Measurements from ENCODE around the gene RAPGEF1.
A peak's percentile ranks its signal among the peaks of the same experiment; 100 is the strongest.
"Not testable (repeated sequence)": the region's sequence is repeated elsewhere in the genome, so short reads cannot be mapped to it uniquely, and the experiment has no call there.

Gene RAPGEF1

GRCh38 chr9:131555841-131556673, 183.8 kb downstream of the RAPGEF1 start:
- no peak for DNase-seq (ENCODE audit: low read depth)

GRCh38 chr9:131554843-131555351, 185.0 kb downstream of the RAPGEF1 start:
- no peak for DNase-seq (ENCODE audit: low read depth)

DNA sequence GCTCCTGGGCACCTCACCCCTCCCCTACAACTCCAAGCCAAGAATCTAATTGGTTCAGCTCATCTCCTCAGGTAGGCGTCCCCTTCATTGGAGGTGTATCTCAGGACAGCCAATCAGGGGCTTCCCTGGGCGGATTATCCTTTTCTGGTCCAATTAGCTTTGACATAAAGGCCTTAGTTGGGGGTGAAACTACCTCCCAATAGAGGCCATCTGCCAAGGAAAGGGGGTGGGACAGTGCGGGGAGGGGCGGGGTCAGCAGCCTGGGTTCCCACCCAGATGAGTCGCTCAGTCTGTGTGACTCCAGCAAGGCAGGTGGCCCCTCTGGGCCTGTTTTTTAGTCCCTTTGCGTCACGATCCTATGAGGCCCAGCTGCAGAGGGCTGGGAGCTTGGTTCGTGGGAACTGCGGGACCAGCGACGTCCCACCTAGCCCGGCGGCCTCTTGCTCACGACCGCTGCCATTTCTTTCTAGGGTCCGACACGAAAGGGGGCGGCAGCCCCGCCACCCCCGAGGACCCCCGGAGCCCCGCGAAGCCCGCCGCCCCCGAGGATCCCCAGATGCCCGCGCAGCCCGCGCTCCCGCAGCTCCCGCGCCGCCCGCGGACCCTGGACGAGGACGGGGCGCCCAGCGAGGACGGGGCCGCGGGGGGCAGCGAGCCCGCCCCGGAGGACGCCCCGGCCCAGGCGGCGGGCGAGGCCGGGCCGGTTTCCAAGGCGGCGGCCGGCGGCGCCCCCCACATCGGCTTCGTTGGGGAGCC, 185.6 kb downstream of the RAPGEF1 start:
- DNase-seq (ENCODE audit: low read depth) = no peak

DNA sequence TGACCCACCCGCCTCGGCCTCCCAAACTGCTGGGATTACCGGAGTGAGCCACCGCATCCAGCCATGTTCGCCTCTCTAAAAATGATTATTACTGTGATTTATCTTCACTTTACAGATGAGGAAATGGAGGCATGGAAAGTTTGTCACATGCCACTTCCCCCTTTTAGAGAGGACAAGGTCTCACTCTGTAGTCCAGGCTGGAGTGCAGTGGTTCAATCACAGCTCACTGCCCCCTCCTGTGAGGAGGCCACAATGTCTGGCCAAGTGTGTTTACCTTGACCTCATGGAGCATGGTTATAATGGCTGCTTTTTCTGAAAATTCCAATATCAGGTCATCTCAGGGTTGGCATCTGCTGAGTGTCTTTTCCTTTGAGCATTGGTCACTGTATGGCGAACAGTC, 187.8 kb downstream of the RAPGEF1 start:
- DNase-seq (ENCODE audit: low read depth) = no peak

DNA sequence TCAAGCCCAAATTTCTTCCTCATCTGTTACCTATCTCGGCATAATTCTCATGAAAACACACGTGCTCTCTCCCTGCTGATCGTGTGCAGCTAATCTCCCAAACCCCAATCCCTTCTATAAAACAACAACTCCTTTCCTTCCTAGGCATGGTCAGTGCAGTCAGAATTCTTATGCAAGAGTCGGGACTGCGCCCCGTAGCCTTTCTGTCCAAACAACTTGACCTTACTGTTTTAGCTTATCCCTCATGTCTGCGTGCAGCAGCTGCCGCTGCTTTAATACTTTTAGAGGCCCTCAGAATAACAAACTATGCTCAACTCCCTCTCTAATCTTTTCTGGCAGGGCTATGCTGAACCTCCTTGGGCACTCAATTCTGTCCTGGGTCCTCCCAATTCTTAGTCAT, 189.4 kb downstream of the RAPGEF1 start:
- DNase-seq (ENCODE audit: low read depth) = not testable (repeated sequence)

GRCh38 chr9:131549186-131549585, 190.7 kb downstream of the RAPGEF1 start:
- not testable (repeated sequence) for DNase-seq (ENCODE audit: low read depth)

GRCh38 chr9:131546336-131547084, 193.4 kb downstream of the RAPGEF1 start:
- DNase-seq (ENCODE audit: low read depth) = no peak

DNA sequence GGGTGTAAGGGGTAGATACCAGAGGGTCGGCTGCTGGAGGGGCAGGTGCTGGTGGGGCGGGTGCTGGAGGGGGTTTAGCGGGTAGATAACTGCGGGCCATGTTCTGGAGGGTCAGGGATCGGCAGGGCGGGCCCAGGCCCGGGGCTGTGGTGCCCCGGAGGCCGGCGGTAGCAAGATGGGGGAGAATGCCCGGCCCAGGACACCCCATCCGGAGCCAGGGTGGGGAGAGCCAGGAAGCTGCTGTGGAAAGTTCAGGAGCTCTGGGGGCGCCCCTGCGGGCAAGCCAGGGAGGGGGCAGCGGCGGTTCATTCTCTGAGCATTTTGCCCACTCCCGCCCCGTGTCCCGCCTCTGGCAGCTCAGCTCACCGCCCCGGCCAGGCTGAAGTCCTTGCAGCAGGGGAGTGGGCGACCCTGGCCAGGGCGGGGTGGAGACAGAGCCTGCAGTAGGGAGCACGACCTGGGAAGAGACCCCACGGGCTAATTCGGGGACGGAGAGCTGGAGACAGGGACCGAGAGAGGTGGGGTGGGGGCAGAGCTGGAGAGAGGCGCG, 194.0 kb downstream of the RAPGEF1 start:
- no peak for DNase-seq (ENCODE audit: low read depth)

DNA sequence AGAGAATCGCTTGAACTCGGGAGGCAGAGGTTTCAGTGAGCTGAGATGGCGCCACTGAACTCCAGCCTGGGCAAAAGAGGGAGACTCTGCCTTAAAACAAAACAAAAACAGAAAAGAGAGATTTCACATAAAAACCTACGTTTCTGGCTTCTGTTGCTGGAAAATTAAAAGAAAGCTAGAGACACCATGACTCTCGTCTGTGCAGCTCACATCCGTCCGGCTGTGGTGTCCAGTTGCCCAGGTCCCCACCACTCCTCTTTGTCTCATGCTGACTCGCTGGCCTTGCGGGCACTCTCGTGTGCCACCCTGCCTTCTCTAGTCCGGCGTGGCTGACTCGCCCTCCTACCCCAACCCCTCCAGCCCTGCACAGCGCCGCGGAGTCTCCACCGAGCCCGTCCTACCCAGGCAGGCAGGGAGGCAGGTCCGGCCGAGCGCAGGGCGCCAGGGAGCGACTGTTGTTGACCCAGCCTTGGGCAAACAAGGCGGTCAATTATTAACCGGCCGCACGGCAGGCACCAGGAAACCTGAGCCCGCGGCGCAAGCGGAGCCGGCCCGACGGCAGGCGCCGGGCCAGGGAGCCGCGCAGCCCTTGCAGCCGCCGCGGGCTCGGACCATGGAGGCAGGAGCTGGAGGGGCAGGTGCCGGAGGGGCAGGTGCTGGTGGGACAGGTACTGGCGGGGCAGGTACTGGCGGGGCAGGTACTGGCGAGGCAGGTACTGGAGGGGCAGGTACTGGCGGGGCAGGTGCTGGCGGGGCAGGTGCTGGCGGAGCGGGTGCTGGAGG, 194.7 kb downstream of the RAPGEF1 start, which contains the start of gene PRRT1B:
PRRT1B (plus strand) TSS at position 521 of the 783 bp plus-strand sequence; CDS start at position 614, 93 bp downstream.
- DNase-seq (ENCODE audit: low read depth) = no peak

DNA sequence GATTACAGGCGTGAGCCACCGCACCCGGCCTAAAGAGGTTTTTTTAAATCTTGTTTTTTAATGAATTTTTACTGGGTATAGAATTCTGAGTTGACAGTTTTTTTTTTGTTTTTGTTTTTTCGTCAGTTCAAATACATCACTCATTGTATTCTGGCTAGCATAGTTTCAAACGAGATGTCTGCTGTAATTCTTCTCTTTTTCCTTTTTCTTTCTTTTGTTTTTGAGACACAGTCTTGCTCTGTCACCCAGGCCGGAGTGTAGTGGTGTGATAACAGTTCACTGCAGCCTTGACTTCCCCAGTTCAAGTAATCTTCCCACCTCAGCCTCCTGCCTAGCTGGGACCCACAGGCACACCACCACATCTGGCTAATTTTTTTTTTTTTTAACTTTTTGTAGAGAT, 196.7 kb downstream of the RAPGEF1 start:
- no peak for DNase-seq (ENCODE audit: low read depth)

GRCh38 chr9:131539223-131539923, 200.5 kb downstream of the RAPGEF1 start:
- DNase-seq (ENCODE audit: low read depth) = no peak

DNA sequence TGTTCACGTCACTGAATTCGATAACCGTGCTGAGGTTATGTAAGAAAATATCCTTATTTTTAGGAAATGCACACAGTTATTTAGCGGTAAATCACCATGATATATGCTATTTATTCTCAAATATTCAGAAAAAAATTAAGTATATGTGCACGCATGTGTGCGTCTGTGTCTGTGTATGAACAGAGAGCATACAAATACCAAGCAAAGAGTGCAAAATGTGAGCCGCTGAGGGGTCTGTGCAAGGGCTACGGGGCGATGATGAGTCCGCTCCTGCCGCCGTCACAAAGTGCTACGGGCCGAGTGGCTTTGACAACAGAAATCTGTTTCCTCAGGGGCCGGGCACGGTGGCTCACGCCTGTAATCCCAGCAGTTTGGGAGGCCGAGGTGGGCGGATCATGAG, 201.9 kb downstream of the RAPGEF1 start:
- no peak for DNase-seq (ENCODE audit: low read depth)

- no peak for DNase-seq (ENCODE audit: low read depth)
Measured at GRCh38 chr9:131534721-131535237, 205.1 kb downstream of the RAPGEF1 start.

DNA sequence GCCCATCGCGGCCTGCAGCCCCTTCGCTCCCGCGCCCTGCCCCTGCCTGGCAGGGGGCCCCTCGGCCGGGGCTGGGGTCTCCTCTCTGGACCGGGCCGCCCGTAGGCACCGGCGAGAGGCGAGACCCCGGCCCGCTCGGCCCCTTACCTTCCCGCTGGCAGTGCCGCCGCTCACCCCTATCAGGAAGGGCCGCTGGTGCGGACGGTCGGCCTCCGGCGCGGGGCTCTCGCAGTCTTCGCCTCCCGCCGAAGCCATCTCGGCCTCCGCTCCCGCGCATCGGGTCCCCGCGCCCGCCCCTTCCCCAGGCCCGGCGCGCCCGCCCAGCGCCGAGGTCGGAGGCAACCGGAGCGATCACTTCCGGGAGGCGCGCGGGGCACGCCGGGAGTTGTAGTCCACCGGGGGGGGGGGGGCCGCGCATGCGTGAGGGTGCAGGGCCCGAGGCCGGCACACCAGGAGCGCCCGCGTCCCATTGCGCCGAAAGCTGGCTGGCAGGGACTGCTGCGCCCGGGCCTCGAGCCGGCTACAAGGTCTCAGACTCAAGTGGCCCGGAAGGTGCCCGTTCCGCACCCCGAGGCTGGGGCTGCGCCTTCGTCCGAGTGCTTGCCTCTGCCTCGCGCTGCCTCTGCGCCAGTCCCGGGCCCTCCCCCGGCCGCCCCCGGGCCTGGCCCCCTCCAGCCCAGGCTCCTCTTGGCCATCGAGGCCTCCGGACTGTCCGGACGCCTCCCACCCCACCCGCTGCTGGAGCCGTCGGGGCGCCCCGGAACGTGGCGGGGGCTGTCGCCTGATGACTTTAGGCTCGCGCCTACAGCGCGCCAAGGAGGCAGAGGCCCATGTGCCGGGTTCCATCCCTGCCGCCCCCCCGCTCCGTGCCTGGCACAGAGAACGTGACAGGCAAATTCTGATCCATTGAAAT, 208.7 kb downstream of the RAPGEF1 start, which contains the start of gene UCK1:
UCK1 (minus strand) TSS at position 344 of the 913 bp plus-strand sequence; CDS start at position 255, 89 bp downstream.
- peak; percentile 51 for DNase-seq (ENCODE audit: low read depth)

GRCh38 chr9:131530546-131530919, 209.3 kb downstream of the RAPGEF1 start:
- no peak for DNase-seq (ENCODE audit: low read depth)

DNA sequence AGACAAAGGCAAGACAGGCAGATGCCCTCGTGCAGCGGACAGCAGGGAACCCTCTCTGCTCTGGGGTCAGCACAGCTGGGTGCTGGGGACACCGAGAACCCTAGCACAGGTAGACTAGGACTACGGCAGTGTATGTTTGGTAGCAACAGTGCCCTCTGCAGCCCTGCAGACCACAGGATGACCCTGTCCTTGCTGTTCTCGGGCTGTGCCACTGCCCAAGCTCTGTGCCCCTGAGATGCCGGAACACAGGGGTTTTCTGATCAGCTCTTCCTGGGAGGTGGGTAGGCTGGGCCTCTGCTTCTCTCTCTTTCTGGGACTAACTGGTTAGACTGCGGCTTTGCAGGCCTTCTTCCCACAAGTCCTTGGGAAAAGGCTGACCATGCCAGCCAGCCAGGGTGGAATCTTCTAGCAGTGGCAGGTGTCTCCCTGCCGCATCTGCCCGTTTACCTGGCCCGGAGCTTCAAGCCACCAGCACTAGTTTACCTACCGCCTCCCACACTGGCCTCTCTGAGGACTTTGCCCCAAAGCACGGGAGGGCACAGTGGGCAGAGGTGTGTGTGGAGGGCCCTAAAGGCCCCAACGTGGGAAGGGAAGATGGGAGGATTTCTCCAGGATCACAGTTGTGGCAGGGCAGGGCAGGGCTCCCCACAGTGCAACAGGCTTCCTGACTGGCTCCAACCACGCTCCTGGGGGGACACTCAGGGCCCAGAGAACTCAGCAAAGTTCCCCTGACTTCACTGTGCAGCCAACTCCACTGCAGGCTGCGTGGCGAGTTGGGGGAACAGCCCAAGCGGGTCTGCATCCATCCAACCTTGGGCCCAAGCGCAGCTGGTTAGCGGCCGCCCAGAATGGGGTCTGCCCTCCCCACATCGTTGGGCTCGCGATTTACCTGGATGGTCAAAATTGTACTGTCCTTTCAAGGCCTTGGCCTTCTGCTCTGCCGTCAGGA, 210.0 kb downstream of the RAPGEF1 start:
- no peak for DNase-seq (ENCODE audit: low read depth)

- DNase-seq (ENCODE audit: low read depth) = no peak
Measured at GRCh38 chr9:131528886-131529505, 210.9 kb downstream of the RAPGEF1 start.

All from stimulated activated CD8-positive, alpha-beta memory T cell treated with anti-CD3 and anti-CD28 coated beads, Interleukin-12 subunit alpha, Interleukin-12 subunit beta, amount 100 ng/mL, for 4 hours (primary cell).